ENCODE results near the gene SMURF1.

The SMURF1 gene

DNA sequence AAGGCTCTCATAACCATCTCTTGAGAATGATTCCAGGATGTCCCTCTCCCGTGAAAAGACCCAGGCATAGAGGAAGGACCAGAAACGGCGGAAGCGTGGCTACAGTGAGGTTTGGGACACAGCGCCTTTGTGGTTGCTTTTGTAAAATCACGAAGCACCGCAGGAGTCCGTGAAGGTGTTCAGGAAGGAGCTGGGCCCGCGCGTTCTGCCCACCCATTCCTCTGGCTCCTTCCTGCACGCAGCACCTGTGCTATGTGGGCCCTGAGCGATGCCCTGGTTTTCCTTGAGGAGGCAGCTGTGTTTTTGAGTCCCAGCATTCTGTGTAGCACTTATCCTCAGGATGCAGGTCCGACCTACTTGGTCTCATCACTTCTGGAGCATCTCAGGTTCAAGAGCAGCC, 152.8 kb downstream of the SMURF1 start:
- no peaks in the 10 kb centered on the region for H3K36me3 ChIP-seq (ENCODE audit: control insufficient read depth, insufficient read depth, low read length)
- no peak overlapping the region for H2AFZ ChIP-seq
- no peaks in the 10 kb centered on the region for H3K9me3 ChIP-seq (ENCODE audit: control insufficient read depth, low read length)
- H3K4me3 ChIP-seq (ENCODE audit: low read depth, low read length): no peak overlapping the region
- H3K9ac ChIP-seq: no peak overlapping the region
- H3K27ac ChIP-seq: no peak overlapping the region
- H3K79me2 ChIP-seq: peaks cover 14% of the 10 kb centered on the region
- H3K4me2 ChIP-seq (ENCODE audit: low read length): no peak overlapping the region
- H3K4me1 ChIP-seq: no peaks in the 10 kb centered on the region
- TF ChIP-seq, protein P1, sequence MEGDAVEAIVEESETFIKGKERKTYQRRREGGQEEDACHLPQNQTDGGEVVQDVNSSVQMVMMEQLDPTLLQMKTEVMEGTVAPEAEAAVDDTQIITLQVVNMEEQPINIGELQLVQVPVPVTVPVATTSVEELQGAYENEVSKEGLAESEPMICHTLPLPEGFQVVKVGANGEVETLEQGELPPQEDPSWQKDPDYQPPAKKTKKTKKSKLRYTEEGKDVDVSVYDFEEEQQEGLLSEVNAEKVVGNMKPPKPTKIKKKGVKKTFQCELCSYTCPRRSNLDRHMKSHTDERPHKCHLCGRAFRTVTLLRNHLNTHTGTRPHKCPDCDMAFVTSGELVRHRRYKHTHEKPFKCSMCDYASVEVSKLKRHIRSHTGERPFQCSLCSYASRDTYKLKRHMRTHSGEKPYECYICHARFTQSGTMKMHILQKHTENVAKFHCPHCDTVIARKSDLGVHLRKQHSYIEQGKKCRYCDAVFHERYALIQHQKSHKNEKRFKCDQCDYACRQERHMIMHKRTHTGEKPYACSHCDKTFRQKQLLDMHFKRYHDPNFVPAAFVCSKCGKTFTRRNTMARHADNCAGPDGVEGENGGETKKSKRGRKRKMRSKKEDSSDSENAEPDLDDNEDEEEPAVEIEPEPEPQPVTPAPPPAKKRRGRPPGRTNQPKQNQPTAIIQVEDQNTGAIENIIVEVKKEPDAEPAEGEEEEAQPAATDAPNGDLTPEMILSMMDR (IDR thresholded peaks at IDR 0.05): no peak
- no peaks in the 10 kb centered on the region for H3K27me3 ChIP-seq (ENCODE audit: control insufficient read depth, insufficient read depth, low read length)

DNA sequence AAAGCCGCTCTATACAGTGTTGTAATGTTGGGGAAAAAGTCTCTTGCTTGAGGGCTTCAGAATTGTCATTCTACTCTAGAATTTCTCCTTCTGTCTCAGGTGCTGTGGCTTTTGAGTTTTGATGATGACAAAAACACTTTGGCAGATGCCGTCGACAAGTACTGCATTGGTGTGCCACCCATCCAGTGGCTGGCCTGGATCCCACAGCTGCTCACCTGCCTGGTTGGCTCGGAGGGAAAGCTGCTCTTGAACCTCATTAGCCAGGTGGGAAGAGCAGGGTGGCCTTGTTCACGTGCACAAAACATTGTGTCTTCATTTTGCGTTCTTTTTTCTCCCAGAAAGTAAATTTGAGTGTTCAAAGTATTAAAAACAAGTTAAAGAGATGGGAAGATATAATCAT, 153.6 kb downstream of the SMURF1 start:
- H3K9ac ChIP-seq: no peak overlapping the region
- H3K27me3 ChIP-seq (ENCODE audit: control insufficient read depth, insufficient read depth, low read length): no peaks in the 10 kb centered on the region
- H3K27ac ChIP-seq: no peak overlapping the region
- H3K4me1 ChIP-seq: no peaks in the 10 kb centered on the region
- no peak overlapping the region for H3K4me3 ChIP-seq (ENCODE audit: low read depth, low read length)
- TF ChIP-seq, protein P1 (IDR thresholded peaks at IDR 0.05): no peak
- no peaks in the 10 kb centered on the region for H3K9me3 ChIP-seq (ENCODE audit: control insufficient read depth, low read length)
- peaks cover 14% of the 10 kb centered on the region for H3K79me2 ChIP-seq
- H2AFZ ChIP-seq: no peak overlapping the region
- no peak overlapping the region for H3K4me2 ChIP-seq (ENCODE audit: low read length)
- no peaks in the 10 kb centered on the region for H3K36me3 ChIP-seq (ENCODE audit: control insufficient read depth, insufficient read depth, low read length)

- Histone ChIP-seq H2AFZ (no peak overlapping the region), H3K4me1 (no peaks in the 10 kb centered on the region), H3K79me2 (peaks cover 11% of the 10 kb centered on the region), H3K9ac (no peak overlapping the region), H3K27me3 (ENCODE audit: control insufficient read depth, insufficient read depth, low read length) (no peaks in the 10 kb centered on the region), H3K27ac (no peak overlapping the region), H3K4me3 (ENCODE audit: low read depth, low read length) (no peak overlapping the region), H3K9me3 (ENCODE audit: control insufficient read depth, low read length) (no peaks in the 10 kb centered on the region), H3K36me3 (ENCODE audit: control insufficient read depth, insufficient read depth, low read length) (no peaks in the 10 kb centered on the region), H3K4me2 (ENCODE audit: low read length) (no peak overlapping the region)
- TF ChIP-seq, protein P1 (IDR thresholded peaks at IDR 0.05): no peak
Measured at GRCh38 chr7:98988641-98989040, 155.3 kb downstream of the SMURF1 start.

- no peak overlapping the region for H3K4me2 ChIP-seq (ENCODE audit: low read length)
- H3K4me1 ChIP-seq: no peaks in the 10 kb centered on the region
- H3K79me2 ChIP-seq: peaks cover 7% of the 10 kb centered on the region
- TF ChIP-seq, protein P1 (IDR thresholded peaks at IDR 0.05): no peak
- no peaks in the 10 kb centered on the region for H3K9me3 ChIP-seq (ENCODE audit: control insufficient read depth, low read length)
- H3K9ac ChIP-seq: no peak overlapping the region
- H3K27ac ChIP-seq: no peak overlapping the region
- H2AFZ ChIP-seq: no peak overlapping the region
- no peaks in the 10 kb centered on the region for H3K27me3 ChIP-seq (ENCODE audit: control insufficient read depth, insufficient read depth, low read length)
- H3K36me3 ChIP-seq (ENCODE audit: control insufficient read depth, insufficient read depth, low read length): no peaks in the 10 kb centered on the region
- H3K4me3 ChIP-seq (ENCODE audit: low read depth, low read length): no peak overlapping the region
Measured at GRCh38 chr7:98985945-98986344, 158.0 kb downstream of the SMURF1 start.

- Histone ChIP-seq H3K9me3 (ENCODE audit: control insufficient read depth, low read length) (no peaks in the 10 kb centered on the region), H3K27ac (no peak overlapping the region), H3K79me2 (peaks cover 7% of the 10 kb centered on the region), H2AFZ (no peak overlapping the region), H3K9ac (no peak overlapping the region), H3K4me1 (no peaks in the 10 kb centered on the region), H3K27me3 (ENCODE audit: control insufficient read depth, insufficient read depth, low read length) (no peaks in the 10 kb centered on the region), H3K4me2 (ENCODE audit: low read length) (no peak overlapping the region), H3K36me3 (ENCODE audit: control insufficient read depth, insufficient read depth, low read length) (no peaks in the 10 kb centered on the region), H3K4me3 (ENCODE audit: low read depth, low read length) (no peak overlapping the region)
- TF ChIP-seq, protein P1 (IDR thresholded peaks at IDR 0.05): no peak
Measured at GRCh38 chr7:98985406-98985805, 158.5 kb downstream of the SMURF1 start.

All from parathyroid adenoma (tissue), 2 donors.